CMK (cell line): ENCODE data around the gene ULK4.

ENCODE experiments used
- DNase-seq: peaks from one replicate; pipeline ENCODE4 v3.0.0-alpha.2; 2010; ENCODE audit warnings: low read depth

The ULK4 gene

GRCh38 chr3:41258239-41258800 is 703.6 kb downstream of the ULK4 start:
- no peak for DNase-seq

GRCh38 chr3:41251593-41251992 is 710.3 kb downstream of the ULK4 start:
- DNase-seq = no peak

GRCh38 chr3:41250825-41251224 is 711.1 kb downstream of the ULK4 start:
- DNase-seq = no peak

- no peak for DNase-seq
These were observed 712.6 kb downstream of the ULK4 start for GRCh38 chr3:41249318-41249717.

- no peak for DNase-seq
These were observed 713.4 kb downstream of the ULK4 start for GRCh38 chr3:41248525-41248924.

GRCh38 chr3:41247055-41248004 is 714.6 kb downstream of the ULK4 start:
- no peak for DNase-seq

GRCh38 chr3:41244620-41245336 is 717.1 kb downstream of the ULK4 start:
- DNase-seq = no peak

GRCh38 chr3:41243183-41243582 is 718.7 kb downstream of the ULK4 start:
- no peak for DNase-seq

- DNase-seq = no peak
These were observed 719.9 kb downstream of the ULK4 start for GRCh38 chr3:41241800-41242571.

GRCh38 chr3:41241161-41241560 is 720.7 kb downstream of the ULK4 start:
- no peak for DNase-seq

GRCh38 chr3:41239587-41239986 is 722.3 kb downstream of the ULK4 start:
- no peak for DNase-seq

- no peak for DNase-seq
These were observed 724.0 kb downstream of the ULK4 start for GRCh38 chr3:41237907-41238306.

- no peak for DNase-seq
These were observed 725.7 kb downstream of the ULK4 start for GRCh38 chr3:41236228-41236627.

GRCh38 chr3:41234823-41235721 is 726.8 kb downstream of the ULK4 start:
- no peak for DNase-seq

GRCh38 chr3:41224120-41224806 is 737.6 kb downstream of the ULK4 start:
- no peak for DNase-seq

GRCh38 chr3:41223691-41224090 is 738.2 kb downstream of the ULK4 start:
- no peak for DNase-seq

GRCh38 chr3:41223078-41223477 is 738.8 kb downstream of the ULK4 start:
- DNase-seq = no peak

- no peak for DNase-seq
These were observed 739.4 kb downstream of the ULK4 start for GRCh38 chr3:41222501-41222900.

GRCh38 chr3:41222012-41222411 is 739.9 kb downstream of the ULK4 start:
- DNase-seq = no peak

GRCh38 chr3:41220906-41221677 is 740.8 kb downstream of the ULK4 start:
- no peak for DNase-seq
